Dermis blood vessel endothelial cell (primary cell): ENCODE measurements around the gene ADAMTS13. TPM values are rescaled to one million over a fixed set of nuclear protein-coding genes. Genes with fewer than 3 reads are reported as not detected.

ENCODE experiments used
- DNase-seq: peaks from one replicate; pipeline ENCODE4 v3.0.0; 2010
- total RNA-seq: library from RNA; depleted of rRNA; stranded (reverse); fragments of >200 nt; gene quantifications from 2 replicates; pipeline ENCODE4 v1.2.3, GENCODE V29; 2014

Gene ADAMTS13
- total RNA-seq, 1 donor from 2014 or later = 1.0 TPM

DNA sequence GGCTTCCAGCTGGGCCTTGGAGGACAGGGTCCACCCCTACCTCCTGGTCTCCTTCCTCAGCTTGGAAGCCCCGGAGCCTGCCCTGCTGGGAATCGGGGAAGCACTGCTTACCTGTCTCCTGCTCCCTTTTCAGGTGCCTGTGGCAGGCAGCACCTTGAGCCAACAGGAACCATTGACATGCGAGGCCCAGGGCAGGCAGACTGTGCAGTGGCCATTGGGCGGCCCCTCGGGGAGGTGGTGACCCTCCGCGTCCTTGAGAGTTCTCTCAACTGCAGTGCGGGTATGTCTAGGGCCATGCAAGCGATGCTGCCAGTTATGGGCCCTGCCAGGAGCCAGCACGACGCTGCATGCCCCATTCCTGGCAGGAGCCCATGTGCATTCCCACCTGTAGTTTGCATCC, 33.8 kb downstream of the ADAMTS13 start:
- DNase-seq = no peak

DNA sequence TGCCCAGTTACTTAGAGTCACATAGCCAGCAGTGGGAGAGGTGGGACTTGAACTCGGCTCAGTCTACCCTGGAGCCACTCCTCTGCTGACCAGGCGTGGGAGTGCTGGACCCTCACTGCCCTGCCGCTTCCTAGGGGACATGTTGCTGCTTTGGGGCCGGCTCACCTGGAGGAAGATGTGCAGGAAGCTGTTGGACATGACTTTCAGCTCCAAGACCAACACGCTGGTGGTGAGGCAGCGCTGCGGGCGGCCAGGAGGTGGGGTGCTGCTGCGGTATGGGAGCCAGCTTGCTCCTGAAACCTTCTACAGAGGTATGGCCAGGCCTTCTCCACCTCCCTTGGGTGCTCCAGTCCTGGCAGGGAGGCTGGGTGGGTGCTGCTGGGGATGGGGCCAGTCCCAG, 34.2 kb downstream of the ADAMTS13 start:
- no peak for DNase-seq

DNA sequence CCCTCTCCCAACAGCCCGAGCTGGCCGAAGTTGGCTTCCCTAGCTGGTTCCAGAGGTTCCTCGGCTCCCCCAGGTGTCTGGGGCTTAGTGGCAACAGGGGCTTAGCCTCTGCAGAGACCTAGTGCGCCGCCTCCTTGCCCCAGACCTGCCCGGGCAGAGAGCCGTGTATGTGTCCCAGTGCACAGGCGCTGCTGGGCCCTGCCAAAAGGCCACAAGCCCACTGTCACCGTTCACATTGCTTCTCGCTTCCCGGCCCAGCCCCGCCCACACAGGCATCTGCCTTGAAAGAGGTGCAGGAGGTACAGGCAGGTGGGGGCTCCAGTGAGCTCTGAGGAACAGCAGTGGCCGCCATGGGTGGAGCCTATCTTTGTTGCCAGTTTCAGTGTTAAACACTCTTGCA, 35.1 kb downstream of the ADAMTS13 start:
- DNase-seq = no peak

DNA sequence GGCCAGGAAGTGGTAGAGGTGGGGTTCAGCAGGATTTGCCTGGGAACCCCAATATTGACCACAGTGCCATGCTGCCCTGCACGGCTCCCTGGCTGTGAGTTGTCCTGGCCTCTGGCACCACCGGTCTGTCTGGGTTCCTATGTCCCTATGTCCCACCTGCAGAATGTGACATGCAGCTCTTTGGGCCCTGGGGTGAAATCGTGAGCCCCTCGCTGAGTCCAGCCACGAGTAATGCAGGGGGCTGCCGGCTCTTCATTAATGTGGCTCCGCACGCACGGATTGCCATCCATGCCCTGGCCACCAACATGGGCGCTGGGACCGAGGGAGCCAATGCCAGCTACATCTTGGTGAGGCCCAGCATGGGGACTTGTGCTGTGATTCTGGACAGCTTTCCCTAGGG, 35.6 kb downstream of the ADAMTS13 start:
- no peak for DNase-seq

DNA sequence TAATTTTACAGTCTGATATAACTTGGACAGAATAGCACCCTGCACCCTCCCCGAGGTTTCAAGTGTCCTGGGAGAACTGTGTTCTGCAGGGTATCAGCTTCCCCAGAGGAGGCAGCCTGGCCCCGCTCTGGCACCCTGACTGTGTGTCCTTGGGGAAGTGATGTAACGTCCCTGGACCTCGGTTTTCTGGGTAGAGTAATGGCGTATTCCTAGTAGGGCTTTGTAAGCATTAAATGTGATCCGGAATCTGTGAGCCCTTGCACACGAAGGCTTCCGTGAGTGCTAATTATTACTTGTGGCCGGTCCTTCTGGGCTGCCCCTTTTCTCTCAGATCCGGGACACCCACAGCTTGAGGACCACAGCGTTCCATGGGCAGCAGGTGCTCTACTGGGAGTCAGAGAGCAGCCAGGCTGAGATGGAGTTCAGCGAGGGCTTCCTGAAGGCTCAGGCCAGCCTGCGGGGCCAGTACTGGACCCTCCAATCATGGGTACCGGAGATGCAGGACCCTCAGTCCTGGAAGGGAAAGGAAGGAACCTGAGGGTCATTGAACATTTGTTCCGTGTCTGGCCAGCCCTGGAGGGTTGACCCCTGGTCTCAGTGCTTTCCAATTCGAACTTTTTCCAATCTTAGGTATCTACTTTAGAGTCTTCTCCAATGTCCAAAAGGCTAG, 36.6 kb downstream of the ADAMTS13 start:
- no peak for DNase-seq

DNA sequence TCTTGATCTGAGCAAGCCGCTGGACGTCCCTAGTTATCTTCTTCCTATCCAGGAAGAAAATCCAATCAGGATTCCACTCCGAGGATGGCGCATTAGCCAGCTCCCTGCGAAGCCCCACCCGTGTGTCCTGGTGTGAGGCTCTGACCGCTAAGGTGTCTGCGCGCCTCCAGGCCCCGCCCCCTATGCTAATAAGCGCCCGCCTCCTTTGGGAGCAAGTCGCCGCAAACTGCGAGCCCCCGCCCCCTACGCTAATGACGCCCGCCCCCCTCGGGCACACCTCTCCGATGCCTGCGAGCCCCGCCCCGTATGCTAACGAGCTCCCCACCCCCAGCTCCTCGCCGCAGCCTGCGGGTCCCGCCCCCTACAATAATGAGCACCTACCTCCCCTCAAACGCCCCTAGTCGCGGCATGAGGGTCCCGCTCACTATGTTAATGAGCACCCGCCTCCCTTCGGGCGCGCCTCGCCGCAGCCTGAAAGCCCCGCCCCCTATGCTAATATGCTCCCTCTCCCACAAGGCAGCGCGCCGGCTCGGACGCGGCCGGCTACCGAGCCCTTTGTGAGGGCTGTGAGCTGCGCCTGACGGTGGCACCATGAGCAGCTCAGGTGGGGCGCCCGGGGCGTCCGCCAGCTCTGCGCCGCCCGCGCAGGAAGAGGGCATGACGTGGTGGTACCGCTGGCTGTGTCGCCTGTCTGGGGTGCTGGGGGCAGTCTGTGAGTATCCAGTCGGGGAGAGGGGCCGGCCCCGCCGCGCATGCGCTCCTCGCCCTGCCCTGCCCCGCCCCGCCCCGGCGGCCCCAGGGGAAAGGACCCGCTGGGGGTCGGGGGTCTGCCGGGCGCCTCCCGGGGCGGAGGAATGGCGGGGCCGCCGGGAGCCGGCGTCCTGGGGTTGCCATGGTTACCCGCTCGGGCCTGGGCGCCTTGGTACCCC, 37.6 kb downstream of the ADAMTS13 start, which contains the start of gene CACFD1:
TSS of gene CACFD1 (plus strand) at position 503 of the 929 bp plus-strand sequence. CDS start at position 592, 89 bp downstream.
- peak; percentile 94 for DNase-seq

DNA sequence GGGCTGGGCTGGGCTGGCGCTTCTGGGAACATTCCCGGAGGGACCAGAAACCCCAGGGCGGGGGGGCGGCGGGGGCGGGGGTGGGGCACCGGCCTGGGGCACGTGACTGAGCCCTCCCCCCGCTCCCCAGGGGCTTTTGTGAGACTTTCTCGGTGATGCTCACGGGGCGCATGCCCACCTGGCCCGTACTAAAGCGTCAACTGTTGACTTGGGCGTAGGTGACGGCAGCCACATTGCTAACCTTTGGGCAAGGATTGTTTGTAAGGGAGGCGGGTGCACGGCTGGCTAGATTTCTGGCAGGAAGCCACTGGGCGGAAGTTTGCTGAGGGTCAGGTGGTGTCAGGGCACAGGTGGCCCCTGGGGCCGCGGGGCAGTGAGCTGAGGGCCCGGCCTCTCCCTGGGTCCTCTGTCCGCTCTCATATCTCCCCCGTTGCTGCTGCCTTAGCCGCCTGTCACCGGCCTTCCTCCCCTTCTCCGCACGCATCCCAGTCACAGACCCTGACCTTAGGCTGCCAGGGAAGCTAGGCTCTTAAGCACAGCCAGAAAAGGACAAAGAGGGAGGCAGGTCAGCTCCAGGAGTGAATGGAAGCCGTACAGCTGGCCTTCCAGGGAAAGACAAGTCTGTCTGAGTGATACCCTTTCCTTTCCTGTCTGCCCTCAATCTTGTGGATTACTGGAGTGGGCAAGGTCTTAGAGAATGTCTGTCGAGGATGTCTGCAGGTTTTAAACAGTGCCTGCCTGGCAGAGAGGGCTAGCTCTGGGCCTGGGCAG, 38.4 kb downstream of the ADAMTS13 start:
- peak; percentile 35 for DNase-seq

DNA sequence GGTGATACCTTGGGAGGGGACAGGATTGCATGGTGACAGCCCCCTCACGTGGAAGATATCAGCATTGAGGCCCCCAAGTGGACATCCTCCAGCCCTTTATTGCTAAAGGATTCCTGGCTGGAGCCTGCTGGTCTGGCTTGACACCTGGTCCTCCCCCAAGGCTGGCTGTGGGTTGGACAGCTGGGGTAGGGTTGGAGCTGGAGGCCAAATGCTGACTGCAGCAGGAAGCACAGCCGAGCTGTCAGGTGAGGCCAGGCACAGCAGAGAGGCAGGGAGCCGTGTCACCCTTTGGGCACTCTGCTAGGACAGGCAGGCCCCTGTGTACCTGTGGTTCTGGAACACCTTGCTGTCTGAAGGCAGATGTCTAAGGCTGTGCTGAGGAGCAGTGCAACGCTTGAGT, 39.8 kb downstream of the ADAMTS13 start:
- no peak for DNase-seq

DNA sequence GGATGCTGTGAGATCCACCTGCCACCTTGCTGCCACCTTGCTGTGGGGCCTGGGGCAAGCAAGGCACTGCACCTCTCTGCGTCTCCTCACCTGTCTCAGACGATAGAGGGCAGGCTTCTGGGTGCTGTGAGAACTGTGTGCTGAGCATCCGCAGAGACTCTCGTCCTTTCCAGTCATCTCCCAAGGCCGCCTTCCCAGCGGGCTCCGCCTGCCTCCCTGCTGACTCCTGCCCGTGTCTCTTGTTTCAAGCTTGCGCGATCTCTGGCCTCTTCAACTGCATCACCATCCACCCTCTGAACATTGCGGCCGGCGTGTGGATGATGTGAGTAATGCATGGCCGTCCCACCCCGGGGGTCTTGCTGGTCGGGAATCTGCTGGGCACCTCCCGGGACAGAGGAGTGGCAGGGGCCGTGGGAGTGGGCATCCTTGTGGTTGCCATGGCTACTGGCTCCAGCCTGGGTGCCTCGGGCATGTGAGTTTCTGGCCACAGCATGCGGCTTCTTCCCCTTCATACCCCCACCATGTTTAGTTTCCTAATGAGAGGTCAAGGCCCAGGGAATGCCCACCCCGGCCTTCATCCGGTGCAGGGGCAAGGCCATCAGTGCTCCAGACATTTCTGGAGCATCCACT, 41.2 kb downstream of the ADAMTS13 start:
- no peak for DNase-seq

DNA sequence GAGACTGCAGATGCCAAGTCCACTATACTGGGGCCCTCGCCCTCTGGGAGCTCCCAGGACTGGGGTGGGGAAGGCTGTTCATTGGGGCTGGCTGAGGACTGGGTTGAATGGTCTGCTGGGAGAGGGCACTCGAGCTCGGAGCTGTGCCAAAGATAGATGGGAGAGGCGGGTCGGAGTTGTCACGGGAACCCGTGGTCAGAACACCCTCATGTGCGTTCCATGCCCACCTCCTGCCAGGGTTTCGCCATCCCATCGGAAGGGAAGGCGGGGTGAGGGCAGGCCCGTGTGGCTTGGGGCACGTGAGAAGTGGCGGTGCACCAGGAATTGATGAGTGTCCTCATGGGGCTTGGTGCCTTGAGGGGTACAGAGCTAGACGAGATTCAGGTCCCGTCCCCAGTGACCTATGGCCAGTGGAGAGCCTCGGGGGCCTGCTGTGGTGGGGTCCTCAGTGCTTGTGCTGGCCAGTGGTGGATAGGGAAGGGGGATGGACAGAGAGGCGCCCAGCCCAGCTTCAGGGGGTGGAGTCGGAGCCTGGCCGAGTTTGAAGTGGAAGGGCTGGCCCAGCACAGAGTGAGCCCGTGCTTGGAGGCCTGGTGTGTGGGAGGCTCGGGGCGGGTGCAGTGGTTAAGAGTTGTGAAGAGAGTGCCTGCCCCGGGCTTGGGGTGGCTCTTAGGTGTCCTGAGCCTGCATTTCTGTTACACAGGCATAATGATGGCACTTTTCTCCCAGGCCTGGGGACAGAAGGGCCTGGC, 41.9 kb downstream of the ADAMTS13 start:
- DNase-seq = no peak

DNA sequence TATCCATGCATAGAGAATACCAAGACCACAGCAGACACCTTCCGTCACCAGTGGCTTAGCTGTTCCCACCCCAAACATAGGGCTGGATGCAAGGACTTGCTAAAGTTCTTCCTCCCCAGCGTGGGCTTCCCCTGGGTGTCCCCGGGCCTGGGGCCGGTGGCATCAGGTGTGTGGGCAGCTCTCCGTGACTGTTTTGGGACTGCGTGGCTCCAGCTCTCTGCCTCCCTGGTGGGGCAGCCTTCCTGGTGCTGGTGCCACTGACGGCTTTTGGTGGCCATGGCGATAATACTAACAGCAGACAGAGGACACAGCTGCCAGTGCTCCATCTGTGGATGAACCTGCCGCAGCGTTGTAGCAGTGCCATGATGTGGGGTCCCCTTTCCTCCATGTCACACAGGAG, 42.5 kb downstream of the ADAMTS13 start:
- DNase-seq = no peak

DNA sequence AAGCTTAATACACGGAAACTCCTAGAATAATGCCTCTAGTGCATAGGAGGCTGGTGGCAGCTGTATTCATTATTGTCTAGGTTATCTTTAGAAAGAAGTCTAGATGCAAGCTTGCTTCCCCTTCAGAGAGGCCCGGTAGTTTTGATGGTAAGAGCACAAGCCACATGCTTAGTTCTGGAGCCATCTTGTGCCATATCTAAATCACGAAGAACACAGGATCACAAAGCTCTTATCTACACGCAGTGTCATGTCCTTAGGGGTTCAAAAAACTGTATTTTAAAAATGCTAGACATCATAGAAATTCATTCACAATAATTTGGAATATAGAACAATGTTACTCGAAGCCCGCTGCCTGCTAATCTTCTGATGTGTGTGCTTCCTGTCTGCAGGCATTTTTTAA, 43.8 kb downstream of the ADAMTS13 start:
- DNase-seq = no peak

DNA sequence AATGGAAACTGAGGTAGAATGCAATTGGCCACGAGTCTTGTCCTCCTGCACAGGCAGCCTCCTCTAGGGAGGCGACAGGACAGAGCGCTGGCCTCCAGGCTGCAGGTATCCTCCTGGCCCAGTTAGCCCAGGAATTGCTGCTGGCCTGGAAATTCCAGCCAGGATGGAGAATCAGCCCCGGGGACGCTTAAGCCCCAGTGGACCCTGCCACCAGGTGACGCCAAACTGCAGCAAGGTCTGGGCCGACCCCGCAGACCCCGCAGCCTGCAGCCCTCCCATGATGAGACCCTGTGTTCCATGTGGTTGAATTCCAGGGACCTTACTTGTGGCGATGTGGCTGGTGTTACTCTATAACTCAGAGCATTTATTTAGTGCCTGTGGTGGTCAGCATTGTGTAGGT, 44.9 kb downstream of the ADAMTS13 start:
- no peak for DNase-seq

DNA sequence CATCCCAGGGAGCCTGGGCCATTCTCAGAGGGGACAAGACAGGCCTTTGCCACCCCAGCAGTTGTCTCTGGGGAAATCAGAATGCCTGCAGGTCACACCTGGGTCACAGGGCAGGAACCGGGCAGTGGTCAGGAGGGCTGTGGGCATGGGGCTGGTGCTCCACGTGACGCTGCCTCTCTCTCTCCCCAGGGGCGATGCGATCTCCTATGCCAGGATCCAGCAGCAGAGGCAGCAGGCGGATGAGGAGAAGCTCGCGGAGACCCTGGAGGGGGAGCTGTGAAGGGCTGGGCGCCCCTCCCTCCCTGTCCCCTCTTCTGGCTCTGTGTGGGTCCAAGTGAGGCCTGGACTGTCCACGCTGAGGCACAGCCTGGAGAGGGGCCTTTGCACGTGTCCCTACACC, 46.2 kb downstream of the ADAMTS13 start:
- DNase-seq = no peak

DNA sequence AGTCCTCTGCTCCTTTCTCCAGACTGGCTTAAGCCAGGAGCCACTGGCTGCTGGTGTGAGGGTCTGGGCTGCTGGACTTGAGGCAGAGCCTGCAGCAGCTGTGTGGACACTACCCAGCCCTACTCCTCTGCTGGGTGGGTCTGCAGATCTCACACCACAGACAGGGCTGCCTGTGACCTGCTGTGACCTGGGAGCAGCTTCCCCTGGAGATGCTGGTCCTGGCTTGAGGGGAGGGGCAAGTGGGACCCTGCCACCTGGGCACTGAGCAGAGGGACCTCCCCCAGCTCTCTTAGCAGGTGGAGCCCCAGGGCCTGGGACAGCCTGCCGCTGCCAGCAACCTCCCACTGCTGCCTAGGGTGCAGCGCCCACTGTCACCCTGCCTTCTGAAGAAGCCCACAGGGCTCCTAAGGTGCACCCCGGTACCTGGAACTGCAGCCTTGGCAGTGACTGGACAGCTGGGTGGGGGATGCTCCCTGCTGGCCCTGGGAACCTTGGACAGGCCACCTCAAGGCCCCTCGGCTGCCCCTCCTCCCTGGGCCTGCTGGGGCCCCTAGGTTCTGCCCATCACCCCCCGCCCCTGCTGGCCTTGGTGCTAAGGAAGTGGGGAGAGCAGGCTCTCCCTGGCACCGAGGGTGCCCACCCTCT, 46.7 kb downstream of the ADAMTS13 start:
- no peak for DNase-seq

DNA sequence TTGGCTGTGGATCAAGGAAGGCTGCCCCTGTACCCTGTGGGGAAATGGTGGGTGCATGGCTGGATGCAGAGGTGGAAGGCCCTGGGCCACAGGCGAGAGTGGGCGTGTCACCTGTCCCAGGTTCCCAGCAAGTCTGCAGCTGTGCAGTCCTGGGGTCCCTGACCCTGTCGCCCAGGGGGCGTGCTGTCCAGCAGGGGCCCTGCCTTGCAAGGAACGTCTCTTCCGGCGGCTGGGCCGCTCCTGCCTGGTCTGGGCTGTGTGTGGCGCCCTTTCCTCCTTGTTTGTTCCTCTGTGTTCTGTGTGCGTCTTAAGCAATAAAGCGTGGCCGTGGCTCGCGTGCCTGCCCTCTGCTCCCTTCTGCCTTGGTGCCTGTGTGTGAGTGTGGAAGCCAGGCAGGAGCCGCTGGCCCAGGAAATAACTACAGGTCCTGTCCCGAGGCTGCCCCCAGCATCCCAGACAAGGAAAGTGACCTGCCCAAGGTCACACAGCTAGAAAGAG, 48.3 kb downstream of the ADAMTS13 start:
- DNase-seq = no peak

DNA sequence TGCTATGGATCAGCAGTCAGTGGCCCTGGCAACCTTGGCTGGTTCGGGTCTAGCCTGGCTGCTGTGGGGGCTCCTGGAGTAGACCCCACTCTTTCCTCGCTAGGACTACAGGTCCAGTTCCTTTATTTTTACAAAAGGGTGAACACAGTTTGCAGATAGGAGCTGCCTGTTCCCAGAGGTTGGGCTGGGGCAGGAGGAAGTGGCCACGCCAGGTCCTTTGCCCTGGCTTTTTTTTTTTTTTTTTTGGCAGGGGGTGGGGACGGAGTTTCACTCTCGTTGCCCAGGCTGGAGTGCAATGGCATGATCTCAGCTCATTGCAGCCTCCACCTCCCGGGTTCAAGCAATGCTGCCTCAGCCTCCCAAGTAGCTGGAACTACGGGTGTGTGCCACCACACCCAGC, 48.8 kb downstream of the ADAMTS13 start:
- no peak for DNase-seq

DNA sequence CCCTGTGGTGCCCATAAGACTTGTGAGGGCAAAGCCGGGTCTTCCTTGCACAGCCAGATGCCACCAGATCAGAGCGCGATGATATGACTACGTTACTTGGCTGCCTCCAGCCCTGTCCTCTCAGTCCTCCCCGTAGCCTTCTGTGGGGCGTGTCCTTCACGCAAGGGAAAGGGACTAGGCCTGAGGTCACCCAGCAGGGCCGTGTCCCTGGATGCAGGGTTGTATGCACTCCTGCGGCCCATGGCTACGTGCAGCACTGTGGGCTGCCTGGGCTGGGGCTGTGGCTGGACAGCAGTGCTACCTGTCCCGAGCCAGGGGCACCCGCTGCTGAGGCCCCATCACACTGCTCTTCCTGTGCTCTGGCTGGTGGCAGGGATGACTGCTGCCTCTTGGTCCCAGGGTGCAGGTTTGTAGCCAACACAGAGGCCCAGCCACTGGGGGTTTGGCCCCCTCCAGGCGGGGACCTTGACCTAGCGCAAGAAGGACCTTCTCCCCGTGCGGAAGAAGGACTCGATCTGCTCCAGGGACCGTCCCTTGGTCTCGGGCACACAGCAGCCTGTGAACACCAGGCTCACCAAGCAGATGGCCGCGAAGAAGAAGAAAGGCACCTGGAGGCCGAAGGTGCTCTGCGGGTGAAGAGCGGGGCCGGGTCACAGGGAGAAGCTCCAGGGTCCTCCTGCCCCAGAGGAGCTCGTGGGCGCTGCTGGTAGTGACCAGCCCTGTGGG, 49.5 kb downstream of the ADAMTS13 start:
- no peak for DNase-seq

DNA sequence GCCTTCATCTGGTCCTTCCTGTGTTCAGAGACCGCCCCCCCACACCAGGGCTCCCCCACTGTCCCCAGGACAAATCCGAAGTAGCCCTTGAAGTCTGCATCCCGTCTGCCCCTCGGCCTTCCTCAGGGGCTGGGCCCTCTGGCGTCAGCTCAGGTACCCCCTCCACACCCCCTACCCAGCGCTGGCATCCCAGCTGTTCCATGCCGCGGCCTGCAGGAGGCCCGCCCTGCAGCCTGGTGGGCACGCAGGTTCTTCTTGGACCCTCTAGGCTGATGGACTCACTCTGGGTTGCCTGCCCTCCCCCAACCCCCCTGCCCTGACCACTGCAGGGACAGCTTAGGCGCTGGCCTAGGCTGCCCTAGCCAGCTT, 50.1 kb downstream of the ADAMTS13 start:
- no peak for DNase-seq

DNA sequence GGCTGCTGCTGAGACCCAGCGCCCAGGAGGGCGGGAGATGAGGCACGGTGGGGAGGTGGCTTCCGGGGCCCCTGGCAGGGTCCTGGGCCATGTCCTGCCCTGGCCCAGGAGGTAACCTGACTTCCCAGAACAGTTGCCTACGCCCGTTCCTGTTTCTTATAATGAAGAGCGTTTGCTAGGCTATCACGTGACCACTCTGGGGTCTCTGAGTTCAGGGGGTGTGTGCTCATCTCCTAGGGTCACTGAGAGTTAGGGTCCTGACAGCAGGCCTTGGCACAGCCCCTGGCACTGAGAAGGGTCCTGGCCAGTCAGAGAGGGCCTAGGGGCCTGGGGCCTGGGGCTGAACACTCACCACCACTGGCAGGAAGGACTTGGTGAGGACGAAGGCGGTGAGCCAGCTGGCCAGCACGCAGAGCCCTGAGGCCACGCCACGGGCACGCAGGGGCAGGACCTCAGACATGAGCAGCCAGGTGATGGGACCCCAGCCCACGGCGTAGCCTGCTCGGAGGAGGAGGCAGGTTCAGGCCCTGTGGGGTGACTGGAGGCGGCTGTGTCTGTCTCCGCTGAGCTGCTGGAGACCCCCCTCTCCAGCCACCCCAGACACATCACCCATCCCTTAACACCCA, 50.7 kb downstream of the ADAMTS13 start:
- DNase-seq = no peak
